ENCODE measurements around the gene PIH1D1.

Gene PIH1D1

DNA sequence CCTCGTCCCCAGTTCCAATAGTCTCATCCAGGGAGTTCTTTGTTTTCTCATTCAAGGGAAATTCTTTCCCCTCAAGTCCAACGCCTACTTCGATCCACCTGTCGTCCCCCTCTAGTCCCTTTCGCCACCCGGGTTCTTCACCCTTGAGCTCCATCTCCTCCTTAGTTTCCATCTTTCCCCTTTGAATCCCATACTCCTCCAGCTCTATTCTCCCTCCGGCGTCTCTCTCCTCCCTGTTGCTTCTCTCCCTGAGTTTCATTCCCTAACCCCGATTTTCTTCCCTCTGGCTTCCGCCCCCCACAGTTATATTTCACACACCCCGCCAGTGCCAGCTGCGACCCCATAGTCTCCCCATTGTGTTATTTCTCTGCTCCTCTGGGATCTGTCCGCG is 9.7 kb downstream of the PIH1D1 start:
- Histone ChIP-seq H3K9ac (ENCODE audit: low read depth, low read length, poor library complexity, severe bottlenecking) (no peak overlapping the region), H2AFZ (ENCODE audit: low read length) (no peak overlapping the region), H3K9me3 (ENCODE audit: insufficient read depth, low read depth, low read length) (no peaks in the 10 kb centered on the region), H3K4me3 (ENCODE audit: low read length, poor library complexity, severe bottlenecking) (peak overlapping the region; percentile 90), H3K27me3 (ENCODE audit: insufficient read depth, low read length, poor library complexity, severe bottlenecking) (no peaks in the 10 kb centered on the region), H3K36me3 (ENCODE audit: insufficient read depth, low read length) (no peaks in the 10 kb centered on the region), H4K20me1 (ENCODE audit: insufficient read depth, low read length, poor library complexity, severe bottlenecking) (peaks cover 2% of the 10 kb centered on the region), H3K9me2 (replicated peaks; ENCODE audit: low read depth, low read length) (no peaks in the 10 kb centered on the region), H3K4me1 (ENCODE audit: insufficient read depth, low read length, poor library complexity, severe bottlenecking) (peaks cover 11% of the 10 kb centered on the region), H3F3A (ENCODE audit: low read depth) (peaks cover 8% of the 10 kb centered on the region; the same call in 1 of the 2 replicates), H3K79me2 (ENCODE audit: insufficient read depth, low read length) (no peaks in the 10 kb centered on the region), H3K4me2 (ENCODE audit: low read depth, low read length, poor library complexity, severe bottlenecking) (peak overlapping the region; percentile 94)
- no peak for TF ChIP-seq EZH2phosphoT487 (IDR thresholded peaks at IDR 0.05; ENCODE audit: borderline replicate concordance)
- TF ChIP-seq, protein P1, sequence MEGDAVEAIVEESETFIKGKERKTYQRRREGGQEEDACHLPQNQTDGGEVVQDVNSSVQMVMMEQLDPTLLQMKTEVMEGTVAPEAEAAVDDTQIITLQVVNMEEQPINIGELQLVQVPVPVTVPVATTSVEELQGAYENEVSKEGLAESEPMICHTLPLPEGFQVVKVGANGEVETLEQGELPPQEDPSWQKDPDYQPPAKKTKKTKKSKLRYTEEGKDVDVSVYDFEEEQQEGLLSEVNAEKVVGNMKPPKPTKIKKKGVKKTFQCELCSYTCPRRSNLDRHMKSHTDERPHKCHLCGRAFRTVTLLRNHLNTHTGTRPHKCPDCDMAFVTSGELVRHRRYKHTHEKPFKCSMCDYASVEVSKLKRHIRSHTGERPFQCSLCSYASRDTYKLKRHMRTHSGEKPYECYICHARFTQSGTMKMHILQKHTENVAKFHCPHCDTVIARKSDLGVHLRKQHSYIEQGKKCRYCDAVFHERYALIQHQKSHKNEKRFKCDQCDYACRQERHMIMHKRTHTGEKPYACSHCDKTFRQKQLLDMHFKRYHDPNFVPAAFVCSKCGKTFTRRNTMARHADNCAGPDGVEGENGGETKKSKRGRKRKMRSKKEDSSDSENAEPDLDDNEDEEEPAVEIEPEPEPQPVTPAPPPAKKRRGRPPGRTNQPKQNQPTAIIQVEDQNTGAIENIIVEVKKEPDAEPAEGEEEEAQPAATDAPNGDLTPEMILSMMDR (conservative IDR thresholded peaks at IDR 0.05; ENCODE audit: low read length), result no peak

DNA sequence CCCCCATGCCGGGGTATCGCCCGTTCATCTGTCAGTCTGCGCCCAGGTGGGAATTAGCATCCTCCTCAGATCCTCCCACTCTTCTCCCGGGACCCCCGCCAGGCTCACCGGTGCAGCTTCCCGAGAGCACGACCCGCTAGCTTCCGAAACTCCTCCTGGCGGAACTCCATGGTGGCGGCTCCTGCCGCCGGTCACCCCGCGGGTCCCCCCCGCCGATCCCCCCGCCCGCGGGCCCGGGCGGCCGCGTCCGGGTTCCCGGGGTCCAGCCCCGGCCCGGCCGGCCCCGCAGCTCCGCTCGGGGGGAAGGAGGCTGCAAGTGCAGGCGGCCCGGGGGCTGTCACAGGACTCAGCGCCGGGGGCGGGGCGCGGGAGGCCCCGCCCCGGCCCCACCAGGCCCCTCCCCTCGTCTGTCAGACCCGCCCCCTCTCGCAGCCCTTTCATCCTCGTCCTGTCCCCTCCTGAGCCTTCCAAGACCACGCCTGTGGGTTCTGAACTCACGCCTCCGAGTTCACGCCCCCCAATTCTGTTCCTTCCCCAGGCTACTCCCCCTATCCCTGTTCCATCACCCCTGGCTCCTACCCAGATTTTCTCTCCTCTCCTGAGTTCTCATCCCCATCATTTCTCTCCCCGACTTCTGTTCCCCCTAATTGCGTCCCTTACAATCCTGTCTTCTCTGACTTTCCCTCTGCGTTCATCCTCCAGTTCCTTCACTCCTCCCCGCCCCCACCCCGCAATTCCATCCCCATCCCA is 10.2 kb downstream of the PIH1D1 start, which contains the start of gene SLC17A7:
SLC17A7 (minus strand) TSS at position 318 of the 750 bp plus-strand sequence; CDS start at position 170, 148 bp downstream.
- 0 out of 2 replicates have a peak within 1 kb of the TSS, but pooled peaks have one; percentile 98 for H2AFZ ChIP-seq (ENCODE audit: low read length)
- H4K20me1 ChIP-seq (ENCODE audit: insufficient read depth, low read length, poor library complexity, severe bottlenecking), result no peaks in the 10 kb centered on the region
- H3K79me2 ChIP-seq (ENCODE audit: insufficient read depth, low read length), result no peaks in the 10 kb centered on the region
- H3F3A ChIP-seq (ENCODE audit: low read depth), result peaks cover 8% of the 10 kb centered on the region; the same call in 1 of the 2 replicates
- H3K4me3 ChIP-seq (ENCODE audit: low read length, poor library complexity, severe bottlenecking), result peak within 1 kb of the TSS; percentile 90
- H3K4me1 ChIP-seq (ENCODE audit: insufficient read depth, low read length, poor library complexity, severe bottlenecking), result peaks cover 11% of the 10 kb centered on the region
- no peak for TF ChIP-seq EZH2phosphoT487 (IDR thresholded peaks at IDR 0.05; ENCODE audit: borderline replicate concordance)
- TF ChIP-seq, protein P1 (conservative IDR thresholded peaks at IDR 0.05; ENCODE audit: low read length), result no peak
- H3K9me3 ChIP-seq (ENCODE audit: insufficient read depth, low read depth, low read length), result no peaks in the 10 kb centered on the region
- H3K9me2 ChIP-seq (replicated peaks; ENCODE audit: low read depth, low read length), result no peaks in the 10 kb centered on the region
- H3K27me3 ChIP-seq (ENCODE audit: insufficient read depth, low read length, poor library complexity, severe bottlenecking), result no peaks in the 10 kb centered on the region
- no peaks in the 10 kb centered on the region for H3K36me3 ChIP-seq (ENCODE audit: insufficient read depth, low read length)
- peak within 1 kb of the TSS; percentile 94 for H3K4me2 ChIP-seq (ENCODE audit: low read depth, low read length, poor library complexity, severe bottlenecking)
- H3K9ac ChIP-seq (ENCODE audit: low read depth, low read length, poor library complexity, severe bottlenecking), result no peak within 1 kb of the TSS

DNA sequence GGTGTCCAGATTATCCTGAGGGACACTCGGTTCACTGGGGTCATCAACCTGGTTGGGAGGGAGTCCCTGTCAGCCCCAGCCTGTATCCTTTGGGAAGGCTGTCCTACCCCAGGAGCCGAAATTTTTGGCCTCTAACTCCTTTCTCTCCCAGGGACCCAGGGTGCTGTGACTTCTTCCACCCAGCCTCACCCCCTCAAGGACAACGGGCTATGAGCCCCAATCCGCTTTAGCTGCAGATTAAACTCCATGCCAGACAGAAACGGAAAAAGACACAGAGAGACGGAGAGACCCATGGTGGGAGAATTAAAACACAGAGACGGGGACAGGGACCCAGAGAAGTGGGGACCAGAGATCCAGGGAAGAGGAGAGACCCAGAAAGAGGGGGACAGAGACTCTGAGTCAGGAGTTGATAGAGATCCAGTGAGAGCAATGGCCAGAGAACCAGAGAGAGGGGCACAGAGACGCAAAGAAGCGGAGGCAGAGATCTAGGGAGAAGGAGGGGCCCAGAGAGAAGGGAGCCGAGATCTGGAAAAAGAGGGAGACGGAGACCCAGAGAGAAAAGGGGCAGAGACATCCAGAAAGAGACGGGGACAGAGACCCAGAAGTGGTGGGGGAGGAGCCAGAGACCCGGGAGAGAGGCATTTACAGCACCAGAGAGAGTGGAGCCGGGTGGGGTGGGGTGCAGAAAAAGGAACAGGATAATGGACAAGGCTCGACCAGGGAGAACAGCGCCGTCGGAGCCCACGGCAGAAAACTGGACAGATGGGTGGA is 11.0 kb downstream of the PIH1D1 start:
- H3K4me2 ChIP-seq (ENCODE audit: low read depth, low read length, poor library complexity, severe bottlenecking), result no peak overlapping the region
- H3K27me3 ChIP-seq (ENCODE audit: insufficient read depth, low read length, poor library complexity, severe bottlenecking), result no peaks in the 10 kb centered on the region

More for the DNA sequence above, 11.0 kb downstream of the PIH1D1 start:
- peaks cover 6% of the 10 kb centered on the region; the same call in 1 of the 2 replicates for H3F3A ChIP-seq (ENCODE audit: low read depth)
- no peak overlapping the region for H3K9ac ChIP-seq (ENCODE audit: low read depth, low read length, poor library complexity, severe bottlenecking)
- H3K4me1 ChIP-seq (ENCODE audit: insufficient read depth, low read length, poor library complexity, severe bottlenecking), result peaks cover 11% of the 10 kb centered on the region
- H4K20me1 ChIP-seq (ENCODE audit: insufficient read depth, low read length, poor library complexity, severe bottlenecking), result no peaks in the 10 kb centered on the region
- no peak overlapping the region for H2AFZ ChIP-seq (ENCODE audit: low read length)
- H3K9me3 ChIP-seq (ENCODE audit: insufficient read depth, low read depth, low read length), result no peaks in the 10 kb centered on the region
- TF ChIP-seq, protein P1 (conservative IDR thresholded peaks at IDR 0.05; ENCODE audit: low read length), result no peak
- no peak for TF ChIP-seq EZH2phosphoT487 (IDR thresholded peaks at IDR 0.05; ENCODE audit: borderline replicate concordance)
- H3K79me2 ChIP-seq (ENCODE audit: insufficient read depth, low read length), result no peaks in the 10 kb centered on the region
- H3K4me3 ChIP-seq (ENCODE audit: low read length, poor library complexity, severe bottlenecking), result no peak overlapping the region
- no peaks in the 10 kb centered on the region for H3K36me3 ChIP-seq (ENCODE audit: insufficient read depth, low read length)
- no peaks in the 10 kb centered on the region for H3K9me2 ChIP-seq (replicated peaks; ENCODE audit: low read depth, low read length)

Measured in Loucy (cell line).